ENCODE data around the gene NFIX. TPM values are rescaled to one million over a fixed set of nuclear protein-coding genes. Genes with fewer than 3 reads are reported as not detected.
"Not testable (repeated sequence)": the region's sequence is repeated elsewhere in the genome, so short reads cannot be mapped to it uniquely, and the experiment has no call there.

The NFIX gene
- total RNA-seq, 1 donor from 2014 or later: 6.7 TPM

GRCh38 chr19:12953138-12953798, 42.0 kb upstream of the NFIX start:
- Histone ChIP-seq H3K4me3 (ENCODE audit: low read depth, low read length) (no peak overlapping the region), H3K36me3 (ENCODE audit: control insufficient read depth, insufficient read depth, low read length) (peaks cover 4% of the 10 kb centered on the region), H3K27me3 (ENCODE audit: control insufficient read depth, insufficient read depth, low read length) (no peaks in the 10 kb centered on the region)
- no peak for DNase-seq (ENCODE audit: low read depth)
- no peak for TF ChIP-seq CTCF (IDR thresholded peaks at IDR 0.05; ENCODE audit: insufficient read depth, low read length, poor library complexity, severe bottlenecking)

- no peak for TF ChIP-seq CTCF (IDR thresholded peaks at IDR 0.05; ENCODE audit: insufficient read depth, low read length, poor library complexity, severe bottlenecking)
- DNase-seq (ENCODE audit: low read depth): no peak
- H3K4me3 ChIP-seq (ENCODE audit: low read depth, low read length): no peak overlapping the region
- H3K36me3 ChIP-seq (ENCODE audit: control insufficient read depth, insufficient read depth, low read length): peaks cover 2% of the 10 kb centered on the region
- H3K27me3 ChIP-seq (ENCODE audit: control insufficient read depth, insufficient read depth, low read length): no peaks in the 10 kb centered on the region
Measured at GRCh38 chr19:12953799-12954611, 41.3 kb upstream of the NFIX start.

GRCh38 chr19:12954612-12954962, 40.7 kb upstream of the NFIX start:
- H3K4me3 ChIP-seq (ENCODE audit: low read depth, low read length): no peak overlapping the region

DNA sequence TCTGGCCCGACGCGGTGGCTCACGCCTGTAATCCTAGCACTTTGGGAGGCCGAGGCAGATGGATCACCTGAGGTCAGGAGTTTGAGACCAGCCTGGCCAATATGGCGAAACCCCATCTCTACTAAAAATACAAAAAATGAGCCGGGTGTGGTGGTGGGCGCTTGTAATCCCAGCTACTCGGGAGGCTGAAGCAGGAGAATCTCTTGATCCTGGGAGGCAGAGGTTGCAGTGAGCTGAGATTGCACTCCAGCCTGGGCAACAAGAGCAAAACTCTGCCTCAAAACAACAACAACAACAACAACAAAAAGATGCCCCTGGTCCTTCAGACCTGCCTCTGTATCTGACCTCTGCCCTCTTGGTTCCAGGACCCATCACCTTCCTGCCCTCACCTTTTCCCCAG, 39.7 kb upstream of the NFIX start:
- not testable (repeated sequence) for DNase-seq (ENCODE audit: low read depth); H3K36me3 ChIP-seq (ENCODE audit: control insufficient read depth, insufficient read depth, low read length); H3K27me3 ChIP-seq (ENCODE audit: control insufficient read depth, insufficient read depth, low read length); H3K4me3 ChIP-seq (ENCODE audit: low read depth, low read length)

More at GRCh38 chr19:12954612-12954962, 40.7 kb upstream of the NFIX start:
- Histone ChIP-seq H3K36me3 (ENCODE audit: control insufficient read depth, insufficient read depth, low read length) (peaks cover 1% of the 10 kb centered on the region), H3K27me3 (ENCODE audit: control insufficient read depth, insufficient read depth, low read length) (no peaks in the 10 kb centered on the region)
- no peak for TF ChIP-seq CTCF (IDR thresholded peaks at IDR 0.05; ENCODE audit: insufficient read depth, low read length, poor library complexity, severe bottlenecking)
- no peak for DNase-seq (ENCODE audit: low read depth)

- Histone ChIP-seq H3K27me3 (ENCODE audit: control insufficient read depth, insufficient read depth, low read length) (no peaks in the 10 kb centered on the region), H3K36me3 (ENCODE audit: control insufficient read depth, insufficient read depth, low read length) (peaks cover 1% of the 10 kb centered on the region), H3K4me3 (ENCODE audit: low read depth, low read length) (peak overlapping the region; percentile 95)
- no peak for DNase-seq (ENCODE audit: low read depth)
- TF ChIP-seq CTCF (IDR thresholded peaks at IDR 0.05; ENCODE audit: insufficient read depth, low read length, poor library complexity, severe bottlenecking): no peak
Measured at GRCh38 chr19:12955996-12956395, 39.3 kb upstream of the NFIX start.

DNA sequence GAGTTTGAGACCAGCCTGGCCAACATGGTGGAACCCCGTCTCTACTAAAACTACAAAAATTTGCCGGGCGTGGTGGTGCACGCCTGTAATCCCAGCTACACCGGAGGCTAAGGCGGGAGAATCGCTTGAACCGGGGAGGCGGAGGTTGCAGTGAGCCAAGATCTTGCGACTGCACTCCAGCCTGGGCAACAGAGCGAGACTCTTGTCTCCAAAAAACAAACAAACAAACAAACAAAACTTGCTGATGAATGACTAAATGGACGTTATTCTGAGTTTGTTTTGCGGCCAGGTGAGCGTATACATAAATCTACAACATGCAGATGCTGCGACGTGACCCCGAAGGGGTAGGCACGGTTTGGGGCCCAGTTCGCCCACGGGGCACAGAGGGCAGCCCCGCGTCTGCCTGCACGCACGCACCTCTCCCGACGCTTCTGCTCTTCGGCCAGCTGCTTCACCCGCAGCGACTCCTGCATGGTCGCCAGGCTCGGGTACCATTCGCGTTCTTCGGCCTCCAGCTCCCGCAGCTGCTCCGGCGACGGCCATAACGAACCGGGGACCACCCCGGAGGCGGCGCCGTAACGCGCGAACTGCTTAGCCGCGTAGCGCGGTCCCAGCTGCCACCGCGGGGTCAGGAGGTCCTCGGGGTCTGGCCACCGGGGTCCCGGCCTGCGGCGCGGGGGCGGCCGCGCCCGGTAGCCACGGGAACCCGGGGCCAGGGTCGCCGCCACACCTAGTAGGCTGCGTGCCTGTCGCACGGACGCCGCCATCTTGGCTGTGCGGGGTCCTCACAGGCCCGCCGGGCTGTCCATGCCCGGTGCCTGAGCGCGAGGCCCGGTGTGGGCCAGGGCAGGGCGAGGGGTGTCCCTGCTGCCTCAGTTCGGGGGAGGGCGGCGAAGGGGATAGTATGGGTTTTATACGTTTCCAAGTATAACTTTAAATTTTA, 38.6 kb upstream of the NFIX start, which contains the start of gene GADD45GIP1:
GADD45GIP1 (minus strand) TSS at position 778 of the 943 bp plus-strand sequence; CDS start at position 767, 11 bp downstream.
- Histone ChIP-seq H3K36me3 (ENCODE audit: control insufficient read depth, insufficient read depth, low read length) (peaks cover 1% of the 10 kb centered on the region), H3K27me3 (ENCODE audit: control insufficient read depth, insufficient read depth, low read length) (no peaks in the 10 kb centered on the region), H3K4me3 (ENCODE audit: low read depth, low read length) (peak within 1 kb of the TSS; percentile 95)
- no peak for DNase-seq (ENCODE audit: low read depth)
- no peak for TF ChIP-seq CTCF (IDR thresholded peaks at IDR 0.05; ENCODE audit: insufficient read depth, low read length, poor library complexity, severe bottlenecking)

DNA sequence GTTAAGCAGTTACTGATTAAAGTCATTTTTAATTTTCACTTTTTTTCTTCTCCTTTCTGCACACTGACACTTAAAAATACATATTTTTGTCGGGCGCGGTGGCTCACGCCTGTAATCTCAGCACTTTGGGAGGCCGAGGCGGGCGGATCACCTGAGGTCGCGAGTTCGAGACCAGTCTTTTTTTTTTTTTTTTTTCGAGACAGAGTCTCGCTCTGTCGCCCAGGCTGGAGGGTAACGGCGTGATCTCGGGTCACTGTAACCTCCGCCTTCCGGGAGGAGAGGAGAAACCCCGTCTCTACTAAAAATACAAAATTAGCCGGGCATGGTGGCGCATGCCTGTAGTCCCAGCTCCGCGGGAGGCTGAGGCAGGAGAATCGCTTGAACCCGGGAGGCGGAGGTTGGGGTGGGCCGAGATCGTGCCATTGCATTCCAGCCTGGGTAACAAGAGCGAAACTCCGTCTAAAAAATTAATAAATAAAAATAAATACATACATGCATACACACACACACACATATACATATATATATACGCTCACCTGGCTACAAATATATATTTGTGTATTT, 37.8 kb upstream of the NFIX start:
- not testable (repeated sequence) for H3K27me3 ChIP-seq (ENCODE audit: control insufficient read depth, insufficient read depth, low read length); H3K36me3 ChIP-seq (ENCODE audit: control insufficient read depth, insufficient read depth, low read length); DNase-seq (ENCODE audit: low read depth)
- H3K4me3 ChIP-seq (ENCODE audit: low read depth, low read length): peak overlapping the region; percentile 95
